Activated naive CD8-positive, alpha-beta T cell treated with anti-CD3 and anti-CD28 coated beads for 36 hours (primary cell): ENCODE data around the gene CAMTA1. TPM values are rescaled to one million over a fixed set of nuclear protein-coding genes. Genes with fewer than 3 reads are reported as not detected.

Experiments
- DNase-seq: peaks from one replicate; pipeline ENCODE4 v3.0.0; 2021
- H3K27ac Mint-ChIP-seq: one replicate; pipeline ENCODE4 v1.8.0; 2022; ENCODE audit warnings: mild to moderate bottlenecking, moderate library complexity, mixed read lengths
- H3K27me3 Mint-ChIP-seq: one replicate; pipeline ENCODE4 v1.8.0; 2022; ENCODE audit warnings: mild to moderate bottlenecking, mixed read lengths
- H3K36me3 Mint-ChIP-seq: one replicate; pipeline ENCODE4 v1.8.0; 2021; ENCODE audit warnings: mild to moderate bottlenecking, mixed read lengths
- H3K4me1 Mint-ChIP-seq: one replicate; pipeline ENCODE4 v1.8.0; 2021; ENCODE audit warnings: mixed read lengths
- H3K4me3 Mint-ChIP-seq: one replicate; pipeline ENCODE4 v1.8.0; 2022; ENCODE audit warnings: mild to moderate bottlenecking, moderate library complexity, mixed read lengths
- H3K9me3 Mint-ChIP-seq: one replicate; pipeline ENCODE4 v1.8.0; 2022; ENCODE audit warnings: mixed read lengths
- total RNA-seq, 2 experiments: library from RNA; stranded (reverse); gene quantifications; one replicate each; pipeline ENCODE4 v1.2.3, GENCODE V29; 2021

CAMTA1 gene
- total RNA-seq, 2 experiments from 2014 or later, result 70.4 to 71.4 TPM

GRCh38 chr1:7228252-7228961 lies 443.2 kb downstream of the CAMTA1 start:
- no peak for DNase-seq
- Mint-ChIP-seq H3K27ac (no peak overlapping the region), H3K36me3 (no peaks in the 10 kb centered on the region), H3K4me3 (no peak overlapping the region), H3K4me1 (no peaks in the 10 kb centered on the region), H3K27me3 (no peaks in the 10 kb centered on the region), H3K9me3 (no peaks in the 10 kb centered on the region)

GRCh38 chr1:7229186-7229585 lies 443.9 kb downstream of the CAMTA1 start:
- Mint-ChIP-seq H3K27me3 (no peaks in the 10 kb centered on the region), H3K4me1 (no peaks in the 10 kb centered on the region), H3K4me3 (no peak overlapping the region), H3K36me3 (no peaks in the 10 kb centered on the region), H3K9me3 (no peaks in the 10 kb centered on the region), H3K27ac (no peak overlapping the region)
- DNase-seq, result no peak

GRCh38 chr1:7229696-7230631 lies 444.7 kb downstream of the CAMTA1 start:
- Mint-ChIP-seq H3K4me1 (no peaks in the 10 kb centered on the region), H3K27ac (no peak overlapping the region), H3K4me3 (no peak overlapping the region), H3K36me3 (no peaks in the 10 kb centered on the region), H3K27me3 (no peaks in the 10 kb centered on the region), H3K9me3 (no peaks in the 10 kb centered on the region)
- DNase-seq, result no peak

- H3K4me3 Mint-ChIP-seq, result no peak overlapping the region
- H3K36me3 Mint-ChIP-seq, result no peaks in the 10 kb centered on the region
- H3K27me3 Mint-ChIP-seq, result peaks cover 16% of the 10 kb centered on the region
- no peak for DNase-seq
- no peaks in the 10 kb centered on the region for H3K9me3 Mint-ChIP-seq
- H3K27ac Mint-ChIP-seq, result no peak overlapping the region
- no peaks in the 10 kb centered on the region for H3K4me1 Mint-ChIP-seq
Measured at GRCh38 chr1:7232441-7233236, 447.4 kb downstream of the CAMTA1 start.

GRCh38 chr1:7233237-7233540 lies 447.9 kb downstream of the CAMTA1 start:
- Mint-ChIP-seq H3K4me1 (no peaks in the 10 kb centered on the region), H3K9me3 (no peaks in the 10 kb centered on the region), H3K4me3 (no peak overlapping the region), H3K36me3 (no peaks in the 10 kb centered on the region), H3K27ac (no peak overlapping the region), H3K27me3 (peaks cover 17% of the 10 kb centered on the region)
- DNase-seq, result no peak

GRCh38 chr1:7233646-7234470 lies 448.6 kb downstream of the CAMTA1 start:
- no peaks in the 10 kb centered on the region for H3K4me1 Mint-ChIP-seq
- H3K27me3 Mint-ChIP-seq, result peaks cover 17% of the 10 kb centered on the region
- DNase-seq, result no peak

GRCh38 chr1:7234471-7234755 lies 449.2 kb downstream of the CAMTA1 start:
- Mint-ChIP-seq H3K36me3 (no peaks in the 10 kb centered on the region), H3K9me3 (no peaks in the 10 kb centered on the region), H3K4me1 (no peaks in the 10 kb centered on the region), H3K4me3 (no peak overlapping the region), H3K27ac (no peak overlapping the region), H3K27me3 (peaks cover 20% of the 10 kb centered on the region)
- DNase-seq, result no peak

More at GRCh38 chr1:7233646-7234470, 448.6 kb downstream of the CAMTA1 start:
- Mint-ChIP-seq H3K27ac (no peak overlapping the region), H3K36me3 (no peaks in the 10 kb centered on the region), H3K9me3 (no peaks in the 10 kb centered on the region), H3K4me3 (no peak overlapping the region)

GRCh38 chr1:7235871-7236517 lies 450.7 kb downstream of the CAMTA1 start:
- Mint-ChIP-seq H3K27me3 (peaks cover 22% of the 10 kb centered on the region), H3K27ac (no peak overlapping the region), H3K4me3 (no peak overlapping the region), H3K36me3 (no peaks in the 10 kb centered on the region), H3K9me3 (no peaks in the 10 kb centered on the region), H3K4me1 (no peaks in the 10 kb centered on the region)
- no peak for DNase-seq

GRCh38 chr1:7236844-7237515 lies 451.7 kb downstream of the CAMTA1 start:
- Mint-ChIP-seq H3K4me1 (no peaks in the 10 kb centered on the region), H3K9me3 (no peaks in the 10 kb centered on the region), H3K27ac (no peak overlapping the region), H3K4me3 (no peak overlapping the region), H3K36me3 (no peaks in the 10 kb centered on the region), H3K27me3 (peaks cover 29% of the 10 kb centered on the region)
- DNase-seq, result no peak

- DNase-seq, result no peak
- peaks cover 37% of the 10 kb centered on the region for H3K27me3 Mint-ChIP-seq
Measured at GRCh38 chr1:7247158-7247557, 461.9 kb downstream of the CAMTA1 start.

GRCh38 chr1:7247791-7248548 lies 462.7 kb downstream of the CAMTA1 start:
- DNase-seq, result no peak
- Mint-ChIP-seq H3K9me3 (peaks cover 3% of the 10 kb centered on the region), H3K4me1 (no peaks in the 10 kb centered on the region), H3K27ac (no peak overlapping the region), H3K36me3 (no peaks in the 10 kb centered on the region), H3K27me3 (peaks cover 36% of the 10 kb centered on the region), H3K4me3 (no peak overlapping the region)

More at GRCh38 chr1:7247158-7247557, 461.9 kb downstream of the CAMTA1 start:
- H3K36me3 Mint-ChIP-seq, result no peaks in the 10 kb centered on the region
- no peak overlapping the region for H3K27ac Mint-ChIP-seq
- H3K9me3 Mint-ChIP-seq, result peaks cover 3% of the 10 kb centered on the region
- H3K4me1 Mint-ChIP-seq, result no peaks in the 10 kb centered on the region
- H3K4me3 Mint-ChIP-seq, result no peak overlapping the region

- H3K9me3 Mint-ChIP-seq, result peaks cover under 1% of the 10 kb centered on the region
- no peak overlapping the region for H3K4me3 Mint-ChIP-seq
- no peak overlapping the region for H3K27ac Mint-ChIP-seq
- no peaks in the 10 kb centered on the region for H3K4me1 Mint-ChIP-seq
- peaks cover 31% of the 10 kb centered on the region for H3K27me3 Mint-ChIP-seq
- no peak for DNase-seq
- H3K36me3 Mint-ChIP-seq, result no peaks in the 10 kb centered on the region
Measured at GRCh38 chr1:7248549-7249199, 463.4 kb downstream of the CAMTA1 start.

GRCh38 chr1:7249516-7249915 lies 464.3 kb downstream of the CAMTA1 start:
- H3K36me3 Mint-ChIP-seq, result no peaks in the 10 kb centered on the region
- DNase-seq, result no peak
- H3K27me3 Mint-ChIP-seq, result peaks cover 31% of the 10 kb centered on the region
- no peaks in the 10 kb centered on the region for H3K4me1 Mint-ChIP-seq
- no peak overlapping the region for H3K27ac Mint-ChIP-seq
- H3K4me3 Mint-ChIP-seq, result no peak overlapping the region
- no peaks in the 10 kb centered on the region for H3K9me3 Mint-ChIP-seq
